Measurements from ENCODE around the gene ATG3.

- no peak for TF ChIP-seq CTCF (optimal IDR thresholded peaks at IDR 0.05 in 1 of 3, IDR thresholded peaks at IDR 0.05 in 1 of 3, conservative IDR thresholded peaks at IDR 0.05 in 1 of 3; ENCODE audit: extremely low read depth in 1 of 3, insufficient read depth in 2 of 3, low read length in 3 of 3)
- TF ChIP-seq EZH2 (IDR thresholded peaks at IDR 0.05; ENCODE audit: low read length), result no peak
Measured at GRCh38 chr3:112604536-112604935, 42.8 kb upstream of the ATG3 start.
